ENCODE data around the gene CHM.

DNA sequence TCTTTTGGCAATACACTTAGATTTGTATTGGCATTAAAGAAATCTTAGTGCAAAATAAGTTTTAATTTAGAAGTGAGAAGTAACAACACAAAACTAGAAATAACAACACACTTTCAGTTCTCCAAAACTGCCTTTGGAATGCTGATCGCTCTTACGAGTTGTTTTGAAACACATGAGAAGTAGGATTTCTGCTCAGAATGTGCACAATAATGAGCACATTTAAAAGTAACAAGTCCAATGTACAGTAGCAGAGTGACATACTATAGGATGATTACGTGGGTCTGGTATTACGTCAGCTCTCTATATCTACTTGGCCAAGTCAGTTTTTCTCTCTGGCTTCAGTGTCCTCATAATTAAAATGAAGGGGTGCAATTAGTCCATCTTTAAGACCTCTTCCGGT lies 164.8 kb downstream of the CHM start:
- TF ChIP-seq SIN3A (IDR thresholded peaks at IDR 0.05; ENCODE audit: borderline replicate concordance, insufficient read depth, low read depth, low read length) (no peak), POLR2AphosphoS5 (IDR thresholded peaks at IDR 0.05; ENCODE audit: low read depth, low read length) (no peak), TCF7L2 (IDR thresholded peaks at IDR 0.05; ENCODE audit: low read depth, low read length) (no peak)
- TF ChIP-seq, protein P1, sequence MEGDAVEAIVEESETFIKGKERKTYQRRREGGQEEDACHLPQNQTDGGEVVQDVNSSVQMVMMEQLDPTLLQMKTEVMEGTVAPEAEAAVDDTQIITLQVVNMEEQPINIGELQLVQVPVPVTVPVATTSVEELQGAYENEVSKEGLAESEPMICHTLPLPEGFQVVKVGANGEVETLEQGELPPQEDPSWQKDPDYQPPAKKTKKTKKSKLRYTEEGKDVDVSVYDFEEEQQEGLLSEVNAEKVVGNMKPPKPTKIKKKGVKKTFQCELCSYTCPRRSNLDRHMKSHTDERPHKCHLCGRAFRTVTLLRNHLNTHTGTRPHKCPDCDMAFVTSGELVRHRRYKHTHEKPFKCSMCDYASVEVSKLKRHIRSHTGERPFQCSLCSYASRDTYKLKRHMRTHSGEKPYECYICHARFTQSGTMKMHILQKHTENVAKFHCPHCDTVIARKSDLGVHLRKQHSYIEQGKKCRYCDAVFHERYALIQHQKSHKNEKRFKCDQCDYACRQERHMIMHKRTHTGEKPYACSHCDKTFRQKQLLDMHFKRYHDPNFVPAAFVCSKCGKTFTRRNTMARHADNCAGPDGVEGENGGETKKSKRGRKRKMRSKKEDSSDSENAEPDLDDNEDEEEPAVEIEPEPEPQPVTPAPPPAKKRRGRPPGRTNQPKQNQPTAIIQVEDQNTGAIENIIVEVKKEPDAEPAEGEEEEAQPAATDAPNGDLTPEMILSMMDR (IDR thresholded peaks at IDR 0.05): no peak
- TF ChIP-seq, protein P2, sequence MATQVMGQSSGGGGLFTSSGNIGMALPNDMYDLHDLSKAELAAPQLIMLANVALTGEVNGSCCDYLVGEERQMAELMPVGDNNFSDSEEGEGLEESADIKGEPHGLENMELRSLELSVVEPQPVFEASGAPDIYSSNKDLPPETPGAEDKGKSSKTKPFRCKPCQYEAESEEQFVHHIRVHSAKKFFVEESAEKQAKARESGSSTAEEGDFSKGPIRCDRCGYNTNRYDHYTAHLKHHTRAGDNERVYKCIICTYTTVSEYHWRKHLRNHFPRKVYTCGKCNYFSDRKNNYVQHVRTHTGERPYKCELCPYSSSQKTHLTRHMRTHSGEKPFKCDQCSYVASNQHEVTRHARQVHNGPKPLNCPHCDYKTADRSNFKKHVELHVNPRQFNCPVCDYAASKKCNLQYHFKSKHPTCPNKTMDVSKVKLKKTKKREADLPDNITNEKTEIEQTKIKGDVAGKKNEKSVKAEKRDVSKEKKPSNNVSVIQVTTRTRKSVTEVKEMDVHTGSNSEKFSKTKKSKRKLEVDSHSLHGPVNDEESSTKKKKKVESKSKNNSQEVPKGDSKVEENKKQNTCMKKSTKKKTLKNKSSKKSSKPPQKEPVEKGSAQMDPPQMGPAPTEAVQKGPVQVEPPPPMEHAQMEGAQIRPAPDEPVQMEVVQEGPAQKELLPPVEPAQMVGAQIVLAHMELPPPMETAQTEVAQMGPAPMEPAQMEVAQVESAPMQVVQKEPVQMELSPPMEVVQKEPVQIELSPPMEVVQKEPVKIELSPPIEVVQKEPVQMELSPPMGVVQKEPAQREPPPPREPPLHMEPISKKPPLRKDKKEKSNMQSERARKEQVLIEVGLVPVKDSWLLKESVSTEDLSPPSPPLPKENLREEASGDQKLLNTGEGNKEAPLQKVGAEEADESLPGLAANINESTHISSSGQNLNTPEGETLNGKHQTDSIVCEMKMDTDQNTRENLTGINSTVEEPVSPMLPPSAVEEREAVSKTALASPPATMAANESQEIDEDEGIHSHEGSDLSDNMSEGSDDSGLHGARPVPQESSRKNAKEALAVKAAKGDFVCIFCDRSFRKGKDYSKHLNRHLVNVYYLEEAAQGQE (IDR thresholded peaks at IDR 0.05; ENCODE audit: insufficient read depth in 1 of 2, low read depth in 2 of 2, low read length in 1 of 2): no peak

All from Panc1 (cell line).